Adrenal gland (tissue), 12 donors: Measurements from ENCODE around the gene RP2. TPM values are rescaled to one million over a fixed set of nuclear protein-coding genes. Genes with fewer than 3 reads are reported as not detected.

Source experiments
- DNase-seq, 7 donors: peaks; one replicate each; pipeline ENCODE4 v3.0.0-alpha.2; 2019 to 2020
- H3K27ac ChIP-seq, 5 donors: fragments of 200-600 bp; sonication (generic) in 4 of 5; 1 replicate in 3 of 5; 2 replicates in 2 of 5; pipeline versions ENCODE4 v1.5.1 to v1.8.0; 2016 to 2020; ENCODE audit warnings: mild to moderate bottlenecking in 1 of 5
- H3K27me3 ChIP-seq: fragments of 200-600 bp; 2 replicates; pipeline ENCODE4 v1.8.0; 2021
- H3K36me3 ChIP-seq, 2 donors: fragments of 200-600 bp; replicated peaks in 1 of 2; 1 replicate in 1 of 2; 2 replicates in 1 of 2; pipeline versions ENCODE4 v1.5.1 to v1.8.0; 2018 to 2022
- H3K4me1 ChIP-seq, 2 donors: fragments of 200-600 bp; replicated peaks in 1 of 2; 1 replicate in 1 of 2; 2 replicates in 1 of 2; pipeline versions ENCODE4 v1.5.1 to v1.8.0; 2018 to 2021
- H3K4me3 ChIP-seq, 4 donors: fragments of 200-600 bp; sonication (generic) in 3 of 4; one replicate each; pipeline ENCODE4 v1.5.1; 2016 to 2018
- H3K9me3 ChIP-seq, 3 donors: fragments of 200-600 bp; sonication (generic) in 1 of 3; replicated peaks in 1 of 3; 1 replicate in 2 of 3; 2 replicates in 1 of 3; pipeline versions ENCODE4 v1.5.1 to v1.8.0; 2016 to 2021
- POLR2A ChIP-seq, 2 donors: fragments of 450-650 bp; IDR thresholded peaks; one replicate each; pipeline ENCODE4 v1.6.1; 2017; ENCODE audit warnings: antibody characterized with exemption in 2 of 2, mild to moderate bottlenecking in 2 of 2, moderate library complexity in 1 of 2
- WGBS, 4 donors: extraction: QIAGEN DNeasy Blood & Tissue Kit in 2 of 4; methylation state at CpG; one replicate each; pipeline versions ENCODE4 v1.1.5 to v1.1.7; 2013 to 2017; 5-methylcytosine and 5-hydroxymethylcytosine counted together
- intact Hi-C, 2 donors: fragments of 100-400 bp; cut with DNase I; formaldehyde crosslinking; loops; one replicate each; pipeline versions ENCODE4 v1.14.1 to v1.15.0; 2022 to 2023
- polyA plus RNA-seq, 3 donors: library from polyadenylated mRNA; stranded (reverse); fragments of 200-250 nt in 2 of 3; fragments of 350-450 nt in 1 of 3; fragmentation: Illumina TruSeq in 1 of 3; extraction: RNeasy Lipid Tissue Mini Kit (QIAGEN cat#74804) in 1 of 3; gene quantifications; one replicate each; pipeline ENCODE4 v1.2.3, GENCODE V29; 2013 to 2014
- total RNA-seq, 9 donors: library from RNA; depleted of rRNA in 4 of 9; stranded (reverse); fragments of >200 nt in 4 of 9; fragments of 120-200 nt in 1 of 9; fragmentation: NEBNext Ultra II Directional in 1 of 9; extraction: Animal tissue kit (Norgen Biotek cat#: 25700) in 1 of 9; gene quantifications; one replicate each; pipeline versions ENCODE4 v1.1.0 to v1.2.4, GENCODE V29; 2013 to 2023
- TF ChIP-seq, protein P1 (sequence below), 6 experiments: fragments of 450-650 bp in 4 of 6; fragments of 200-600 bp in 2 of 6; sonication (generic) in 1 of 6; IDR thresholded peaks; 1 replicate in 5 of 6; 2 replicates in 1 of 6; pipeline versions ENCODE4 v1.5.1 to v1.8.0; 2016 to 2021; ENCODE audit warnings: antibody characterized with exemption in 6 of 6, mild to moderate bottlenecking in 2 of 6, moderate library complexity in 1 of 6
- donor health status: healthy with polysubstance abuse.
- donor health status: Bipolar disorder and iron deficiency.
- donor health status: DM: yes; HTN: yes; CAD: no.
- donor health status: DM: no; HTN: no; CAD: no.
- donor health status: DM: no; HTN: no; CAD: no.
- donor health status: DM: yes; HTN: yes; CAD: no.

The RP2 gene
- total and polyA plus RNA-seq, 12 donors, result 3.0 to 20.2 (median 11.7) TPM

DNA sequence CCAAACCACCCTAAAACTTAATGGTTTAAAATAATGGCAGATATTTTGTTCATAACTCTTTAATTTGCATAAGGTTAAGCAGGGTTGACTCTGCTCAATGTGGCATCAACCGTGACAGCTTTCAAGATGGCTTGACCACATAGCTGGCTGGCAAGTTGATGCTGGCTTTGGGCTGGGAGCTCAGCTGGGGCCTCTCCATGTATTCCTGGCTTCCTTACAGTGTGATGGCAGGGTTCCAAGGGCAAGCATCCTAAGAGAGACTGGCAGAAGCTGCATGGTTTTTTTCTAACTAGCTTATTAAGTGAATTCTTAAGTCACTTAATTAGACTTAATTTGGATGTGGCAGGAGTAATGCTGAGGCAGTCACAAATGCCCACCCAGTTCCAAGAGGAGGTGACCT, 4.5 kb downstream of the RP2 start:
- Histone ChIP-seq H3K4me3 (no peak overlapping the region), H3K27ac (no peak overlapping the region), H3K9me3 (no peaks in the 10 kb centered on the region), H3K36me3 (no peaks in the 10 kb centered on the region), H3K4me1 (peaks cover 0 to 10% of the 10 kb centered on the region in 2 donors), H3K27me3 (no peaks in the 10 kb centered on the region)
- 67 to 71% (median 69%) methylated on average over 1 of the region's 1 CpG; no CpG with 5 or more reads in 1 of the 4 donors for WGBS, 4 donors
- TF ChIP-seq, protein P1, sequence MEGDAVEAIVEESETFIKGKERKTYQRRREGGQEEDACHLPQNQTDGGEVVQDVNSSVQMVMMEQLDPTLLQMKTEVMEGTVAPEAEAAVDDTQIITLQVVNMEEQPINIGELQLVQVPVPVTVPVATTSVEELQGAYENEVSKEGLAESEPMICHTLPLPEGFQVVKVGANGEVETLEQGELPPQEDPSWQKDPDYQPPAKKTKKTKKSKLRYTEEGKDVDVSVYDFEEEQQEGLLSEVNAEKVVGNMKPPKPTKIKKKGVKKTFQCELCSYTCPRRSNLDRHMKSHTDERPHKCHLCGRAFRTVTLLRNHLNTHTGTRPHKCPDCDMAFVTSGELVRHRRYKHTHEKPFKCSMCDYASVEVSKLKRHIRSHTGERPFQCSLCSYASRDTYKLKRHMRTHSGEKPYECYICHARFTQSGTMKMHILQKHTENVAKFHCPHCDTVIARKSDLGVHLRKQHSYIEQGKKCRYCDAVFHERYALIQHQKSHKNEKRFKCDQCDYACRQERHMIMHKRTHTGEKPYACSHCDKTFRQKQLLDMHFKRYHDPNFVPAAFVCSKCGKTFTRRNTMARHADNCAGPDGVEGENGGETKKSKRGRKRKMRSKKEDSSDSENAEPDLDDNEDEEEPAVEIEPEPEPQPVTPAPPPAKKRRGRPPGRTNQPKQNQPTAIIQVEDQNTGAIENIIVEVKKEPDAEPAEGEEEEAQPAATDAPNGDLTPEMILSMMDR (IDR thresholded peaks at IDR 0.05), result no peak
- TF ChIP-seq POLR2A (IDR thresholded peaks at IDR 0.05), result no peak
- intact Hi-C loops, result no loop called here
- peak; percentile 35 to 62 (median 44) for DNase-seq

GRCh38 chrX:46844913-46845312, 8.1 kb downstream of the RP2 start:
- no peak for DNase-seq
- H3K27me3 ChIP-seq, result no peaks in the 10 kb centered on the region
- no peaks in the 10 kb centered on the region for H3K9me3 ChIP-seq
- no peak overlapping the region for H3K27ac ChIP-seq
- H3K4me1 ChIP-seq, result peaks cover 0 to 2% of the 10 kb centered on the region in 2 donors
- no peak overlapping the region for H3K4me3 ChIP-seq
- intact Hi-C loops, result no loop called here
- no peaks in the 10 kb centered on the region for H3K36me3 ChIP-seq
- TF ChIP-seq, protein P1 (IDR thresholded peaks at IDR 0.05), result no peak
- no peak for TF ChIP-seq POLR2A (IDR thresholded peaks at IDR 0.05)

DNA sequence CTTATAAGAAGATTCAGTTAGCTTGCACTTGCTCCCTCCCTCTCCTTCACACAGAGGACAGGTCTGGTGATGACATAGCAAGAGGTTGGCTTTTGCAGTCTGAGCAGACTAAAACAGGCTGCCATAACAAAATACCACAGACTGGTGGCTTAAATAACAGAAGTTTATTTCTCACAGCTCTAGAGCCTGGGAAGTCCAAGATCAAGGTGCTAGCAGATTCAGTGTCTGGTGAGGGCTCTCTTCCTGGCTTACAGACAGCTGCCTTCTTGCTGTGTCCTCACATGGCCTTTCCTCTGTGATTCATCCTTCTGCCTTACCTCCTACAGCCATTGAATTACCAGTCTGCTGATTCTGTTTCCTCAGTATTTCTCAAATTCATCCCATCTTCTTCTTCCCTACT, 13.1 kb downstream of the RP2 start:
- no peaks in the 10 kb centered on the region for H3K9me3 ChIP-seq
- no peaks in the 10 kb centered on the region for H3K4me1 ChIP-seq
- no peaks in the 10 kb centered on the region for H3K27me3 ChIP-seq
- intact Hi-C loops, result no loop called here
- no peak for DNase-seq
- H3K36me3 ChIP-seq, result no peaks in the 10 kb centered on the region
- H3K4me3 ChIP-seq, result no peak overlapping the region
- TF ChIP-seq POLR2A (IDR thresholded peaks at IDR 0.05), result no peak
- TF ChIP-seq, protein P1 (IDR thresholded peaks at IDR 0.05), result no peak
- no peak overlapping the region for H3K27ac ChIP-seq

- Histone ChIP-seq H3K36me3 (no peaks in the 10 kb centered on the region), H3K27ac (no peak overlapping the region), H3K27me3 (no peaks in the 10 kb centered on the region), H3K9me3 (no peaks in the 10 kb centered on the region), H3K4me3 (no peak overlapping the region), H3K4me1 (no peaks in the 10 kb centered on the region)
- intact Hi-C loops, result no loop called here
- no peak for DNase-seq
- WGBS, 4 donors, result 64 to 97% (median 93%) methylated on average over 1 of the region's 1 CpG
- TF ChIP-seq, protein P1 (IDR thresholded peaks at IDR 0.05), result no peak
- no peak for TF ChIP-seq POLR2A (IDR thresholded peaks at IDR 0.05)
These were observed 13.9 kb downstream of the RP2 start for GRCh38 chrX:46850771-46851170.
